Skeletal muscle satellite cell (primary cell): ENCODE data around the gene POGZ.
A peak's percentile ranks its signal among the peaks of the same experiment; 100 is the strongest.
"Not testable (repeated sequence)": the region's sequence is repeated elsewhere in the genome, so short reads cannot be mapped to it uniquely, and the experiment has no call there.

ENCODE experiments used
- H3K27me3 ChIP-seq: 2 replicates; pipeline ENCODE4 v1.7.0; 2013; ENCODE audit warnings: low read length; ENCODE audit not compliant: control insufficient read depth, insufficient read depth
- H3K36me3 ChIP-seq: 2 replicates; pipeline ENCODE4 v1.7.0; 2013; ENCODE audit warnings: mild to moderate bottlenecking, control low read depth, low read length; ENCODE audit not compliant: insufficient read depth
- H3K4me1 ChIP-seq: 2 replicates; pipeline ENCODE4 v1.7.0; 2013; ENCODE audit warnings: low read length; ENCODE audit not compliant: control insufficient read depth, insufficient read depth
- H3K4me2 ChIP-seq: 2 replicates; pipeline ENCODE4 v1.7.0; 2013; ENCODE audit warnings: mild to moderate bottlenecking, low read length
- H3K4me3 ChIP-seq: 2 replicates; pipeline ENCODE4 v1.7.0; 2013; ENCODE audit warnings: low read length
- H3K9ac ChIP-seq: 2 replicates; pipeline ENCODE4 v1.7.0; 2013; ENCODE audit warnings: mild to moderate bottlenecking, low read depth, low read length, moderate library complexity
- H3K9me3 ChIP-seq: replicated peaks from 2 replicates; pipeline ENCODE4 v1.7.0; 2013; ENCODE audit warnings: mild to moderate bottlenecking, control low read depth, low read length

The POGZ gene

GRCh38 chr1:151407304-151407703 is 52.0 kb downstream of the POGZ start:
- peaks cover 92% of the 10 kb centered on the region for H3K36me3 ChIP-seq
- H3K4me3 ChIP-seq = no peak overlapping the region
- H3K9me3 ChIP-seq = no peaks in the 10 kb centered on the region
- H3K9ac ChIP-seq = no peak overlapping the region
- peaks cover 4% of the 10 kb centered on the region for H3K4me1 ChIP-seq
- H3K4me2 ChIP-seq = no peak overlapping the region
- H3K27me3 ChIP-seq = no peaks in the 10 kb centered on the region

- Histone ChIP-seq H3K4me2 (no peak overlapping the region), H3K4me3 (no peak overlapping the region), H3K4me1 (peaks cover 11% of the 10 kb centered on the region), H3K27me3 (no peaks in the 10 kb centered on the region), H3K9ac (no peak overlapping the region), H3K9me3 (no peaks in the 10 kb centered on the region), H3K36me3 (peaks cover 92% of the 10 kb centered on the region)
Observed at GRCh38 chr1:151406176-151406575, 53.1 kb downstream of the POGZ start.

DNA sequence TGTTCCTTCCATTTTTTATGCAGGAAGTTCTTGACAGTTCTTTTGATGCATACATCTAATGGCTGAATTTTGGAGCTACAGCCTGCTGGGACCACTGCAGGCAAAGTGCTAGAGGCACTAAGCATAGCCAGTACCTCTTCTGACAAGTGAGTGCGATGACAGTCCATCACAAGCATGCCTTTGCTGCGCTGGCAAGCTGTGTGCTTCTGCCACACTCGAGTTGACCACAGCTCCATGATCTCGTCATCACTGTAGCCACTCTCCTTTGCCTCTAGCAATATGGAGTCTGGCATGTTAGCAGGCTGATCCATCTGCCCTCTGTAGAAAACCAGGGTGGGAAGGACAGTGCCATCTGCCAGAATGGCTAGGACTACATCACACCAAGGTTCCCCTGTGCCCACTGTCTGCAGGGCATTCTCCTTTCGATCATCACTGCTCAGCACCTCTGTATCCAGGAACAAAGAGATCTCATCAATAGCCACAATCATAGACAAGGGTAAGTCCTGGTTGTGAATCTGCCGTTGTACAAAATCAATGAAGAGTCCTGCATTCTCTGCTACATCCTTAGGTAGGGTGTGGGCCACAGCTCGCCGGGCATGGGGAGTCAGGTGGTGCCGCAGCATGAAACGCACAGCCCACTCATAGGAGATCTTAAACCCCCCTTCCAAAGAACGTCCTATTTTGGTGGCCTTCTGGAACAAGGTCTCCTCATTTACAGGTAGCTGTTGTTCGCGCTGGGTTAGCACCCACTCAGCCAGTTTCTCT is 53.9 kb downstream of the POGZ start:
- no peak overlapping the region for H3K4me2 ChIP-seq
- no peaks in the 10 kb centered on the region for H3K27me3 ChIP-seq
- H3K9me3 ChIP-seq = no peaks in the 10 kb centered on the region
- H3K9ac ChIP-seq = no peak overlapping the region
- H3K4me1 ChIP-seq = peaks cover 19% of the 10 kb centered on the region
- peaks cover 92% of the 10 kb centered on the region for H3K36me3 ChIP-seq
- no peak overlapping the region for H3K4me3 ChIP-seq

DNA sequence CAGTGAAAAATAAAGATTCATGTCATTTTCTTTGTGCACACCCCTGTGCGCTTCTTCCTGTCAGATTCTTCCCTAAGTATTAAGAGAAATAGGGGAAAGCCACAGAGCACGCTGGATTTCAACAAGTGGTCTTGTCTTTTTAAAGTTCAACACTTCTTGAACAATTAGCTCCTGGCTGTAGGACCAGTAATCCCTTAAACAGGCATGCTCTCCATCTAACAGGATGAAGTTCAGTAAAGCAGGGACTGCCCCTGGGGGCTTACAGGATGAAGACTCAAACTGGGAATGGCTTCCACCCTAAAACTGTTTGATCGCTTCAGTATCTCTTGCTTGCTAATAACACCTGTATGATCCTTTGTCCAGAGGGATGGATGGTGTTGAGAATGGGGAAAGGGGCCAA is 55.7 kb downstream of the POGZ start:
- Histone ChIP-seq H3K36me3 (peaks cover 75% of the 10 kb centered on the region), H3K4me1 (peaks cover 15% of the 10 kb centered on the region), H3K4me3 (no peak overlapping the region), H3K9me3 (no peaks in the 10 kb centered on the region), H3K4me2 (no peak overlapping the region), H3K9ac (no peak overlapping the region), H3K27me3 (no peaks in the 10 kb centered on the region)

DNA sequence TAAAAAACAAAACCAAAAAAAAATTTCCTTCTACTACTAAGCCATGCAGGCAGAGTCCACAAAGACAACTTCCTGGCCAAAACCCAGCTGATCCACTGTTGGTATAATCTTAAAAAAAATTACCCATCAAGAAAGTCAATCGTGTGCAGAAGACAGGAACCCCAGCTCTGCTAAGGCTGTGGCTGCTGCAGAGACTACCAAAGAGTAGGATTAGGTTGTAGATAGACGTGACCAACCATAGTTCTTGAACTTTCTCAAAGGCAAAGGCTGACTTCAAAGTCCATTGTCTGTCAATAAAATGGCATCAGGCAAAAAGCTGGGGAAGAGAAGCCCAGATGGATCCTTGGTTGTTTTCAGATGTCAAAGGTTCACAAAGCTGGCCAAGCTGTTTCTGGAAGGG is 56.5 kb downstream of the POGZ start:
- Histone ChIP-seq H3K36me3 (peaks cover 67% of the 10 kb centered on the region), H3K9me3 (no peaks in the 10 kb centered on the region), H3K9ac (no peak overlapping the region), H3K4me2 (no peak overlapping the region), H3K4me1 (peaks cover 15% of the 10 kb centered on the region), H3K27me3 (no peaks in the 10 kb centered on the region), H3K4me3 (no peak overlapping the region)

DNA sequence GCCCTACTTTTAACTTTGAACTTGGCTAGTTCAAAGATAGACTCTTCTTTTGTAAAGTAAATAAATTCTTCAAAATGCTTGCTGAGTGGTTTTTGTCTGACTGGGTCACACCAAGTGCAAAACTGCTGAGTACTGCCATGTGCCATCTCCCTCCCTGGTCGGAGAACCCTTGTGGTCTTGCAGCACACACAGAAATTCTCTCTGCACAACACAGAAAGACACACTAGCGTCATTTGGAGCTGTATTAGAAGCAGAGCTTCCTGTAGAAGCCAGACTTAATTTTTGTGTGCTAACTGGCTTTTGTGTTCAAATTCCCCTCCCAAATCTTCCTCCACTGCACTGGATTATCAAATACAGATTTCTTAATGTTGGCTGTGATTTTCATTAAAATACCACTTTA is 57.4 kb downstream of the POGZ start:
- no peak overlapping the region for H3K4me2 ChIP-seq
- H3K36me3 ChIP-seq = peaks cover 60% of the 10 kb centered on the region
- no peak overlapping the region for H3K4me3 ChIP-seq
- peaks cover 15% of the 10 kb centered on the region for H3K4me1 ChIP-seq
- H3K27me3 ChIP-seq = no peaks in the 10 kb centered on the region
- no peaks in the 10 kb centered on the region for H3K9me3 ChIP-seq
- no peak overlapping the region for H3K9ac ChIP-seq

DNA sequence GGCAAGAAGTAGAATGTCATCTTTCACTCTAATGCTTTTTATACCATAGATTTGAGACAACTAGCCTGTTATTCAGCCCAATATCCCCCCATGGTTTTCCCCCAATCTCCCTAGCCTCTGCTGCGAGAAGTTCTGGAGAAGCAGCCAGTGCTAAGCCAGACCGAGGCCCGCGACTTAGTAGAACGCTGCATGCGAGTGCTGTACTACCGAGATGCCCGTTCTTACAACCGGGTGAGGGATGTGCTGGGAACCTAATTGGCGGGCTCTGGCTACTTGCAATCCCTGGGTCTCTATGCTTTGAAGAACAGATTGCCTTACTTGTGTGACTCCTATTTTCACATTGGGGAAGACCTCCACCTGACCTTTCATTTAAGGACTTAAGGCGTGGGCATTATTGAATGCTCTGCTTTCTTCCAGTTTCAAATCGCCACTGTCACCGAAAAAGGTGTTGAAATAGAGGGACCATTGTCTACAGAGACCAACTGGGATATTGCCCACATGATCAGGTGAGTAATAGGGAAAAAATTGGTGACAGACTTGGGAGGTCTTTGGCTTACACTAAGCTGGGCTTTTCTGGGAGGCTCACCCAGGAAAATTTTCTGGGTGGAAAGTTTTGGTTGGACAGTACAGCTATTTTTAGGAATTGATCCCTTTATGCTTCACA is 58.0 kb downstream of the POGZ start:
- Histone ChIP-seq H3K4me1 (peaks cover 15% of the 10 kb centered on the region), H3K9ac (no peak overlapping the region), H3K4me2 (peak overlapping the region; percentile 91), H3K27me3 (no peaks in the 10 kb centered on the region), H3K4me3 (no peak overlapping the region), H3K36me3 (peaks cover 54% of the 10 kb centered on the region), H3K9me3 (no peaks in the 10 kb centered on the region)

DNA sequence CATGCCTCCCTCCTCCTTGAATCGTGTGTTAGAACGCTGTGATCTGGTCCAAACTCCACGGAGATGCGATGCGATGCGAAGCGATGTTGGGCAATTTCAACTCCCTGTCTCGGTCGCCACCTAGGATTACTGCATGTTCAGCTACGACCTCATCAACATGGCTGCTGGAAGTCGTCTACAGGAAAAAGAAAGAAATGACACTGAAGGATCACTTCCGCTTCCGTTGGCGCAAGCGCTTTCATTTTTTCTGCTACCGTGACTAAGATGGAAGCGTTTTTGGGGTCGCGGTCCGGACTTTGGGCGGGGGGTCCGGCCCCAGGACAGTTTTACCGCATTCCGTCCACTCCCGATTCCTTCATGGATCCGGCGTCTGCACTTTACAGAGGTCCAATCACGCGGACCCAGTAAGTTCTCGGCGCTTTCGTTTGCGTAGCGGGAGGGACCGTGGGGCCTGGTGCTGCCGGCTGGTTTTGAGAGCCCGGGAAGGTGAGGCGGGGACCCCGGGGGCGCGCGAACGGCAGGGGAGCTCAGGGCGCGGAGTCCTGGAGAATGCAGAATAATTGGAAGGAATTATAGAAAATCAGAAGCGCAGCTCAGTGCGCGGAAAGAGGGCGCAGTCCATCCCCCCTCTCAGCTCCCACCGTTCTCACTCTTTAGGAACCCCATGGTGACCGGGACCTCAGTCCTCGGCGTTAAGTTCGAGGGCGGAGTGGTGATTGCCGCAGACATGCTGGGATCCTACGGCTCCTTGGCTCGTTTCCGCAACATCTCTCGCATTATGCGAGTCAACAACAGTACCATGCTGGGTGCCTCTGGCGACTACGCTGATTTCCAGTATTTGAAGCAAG is 59.7 kb downstream of the POGZ start, which contains the start of gene PSMB4:
Gene PSMB4 (plus strand): TSS at position 250 of the 848 bp plus-strand sequence. CDS start 15 bp downstream, at position 265.
- Histone ChIP-seq H3K36me3 (peaks cover 37% of the 10 kb centered on the region), H3K4me2 (peak within 1 kb of the TSS; percentile 91), H3K9me3 (no peaks in the 10 kb centered on the region), H3K4me3 (peak within 1 kb of the TSS; percentile 81), H3K9ac (peak within 1 kb of the TSS; percentile 94), H3K27me3 (no peaks in the 10 kb centered on the region), H3K4me1 (peaks cover 15% of the 10 kb centered on the region)

DNA sequence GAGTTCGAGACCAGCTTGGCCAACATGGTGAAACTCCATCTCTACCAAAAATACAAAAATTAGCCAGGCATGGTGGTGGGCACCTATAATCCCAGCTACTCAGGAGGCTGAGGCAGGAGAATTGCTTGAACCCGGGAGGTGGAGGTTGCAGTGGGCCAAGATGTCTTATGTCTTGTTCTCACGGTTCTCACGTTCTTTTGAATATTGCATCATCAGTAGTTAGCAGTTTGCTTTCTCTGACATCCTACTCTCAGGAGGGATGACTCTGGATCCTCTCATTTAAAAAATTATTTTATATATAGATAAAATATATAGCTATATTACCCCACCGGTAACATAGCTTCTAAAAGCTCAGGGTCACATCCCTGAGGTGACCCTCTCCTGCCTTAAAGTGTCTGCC is 63.0 kb downstream of the POGZ start:
- H3K4me2 ChIP-seq, H3K9ac ChIP-seq, H3K4me1 ChIP-seq, H3K4me3 ChIP-seq, H3K27me3 ChIP-seq, H3K36me3 ChIP-seq, H3K9me3 ChIP-seq: not testable (repeated sequence)

GRCh38 chr1:151393583-151393982 is 65.7 kb downstream of the POGZ start:
- H3K4me2 ChIP-seq = no peak overlapping the region
- H3K27me3 ChIP-seq = no peaks in the 10 kb centered on the region
- no peaks in the 10 kb centered on the region for H3K9me3 ChIP-seq
- H3K4me3 ChIP-seq = no peak overlapping the region
- no peaks in the 10 kb centered on the region for H3K36me3 ChIP-seq
- H3K4me1 ChIP-seq = no peaks in the 10 kb centered on the region
- H3K9ac ChIP-seq = no peak overlapping the region

GRCh38 chr1:151391079-151391563 is 68.2 kb downstream of the POGZ start:
- H3K4me2 ChIP-seq = no peak overlapping the region
- no peak overlapping the region for H3K9ac ChIP-seq
- H3K36me3 ChIP-seq = no peaks in the 10 kb centered on the region
- H3K9me3 ChIP-seq = no peaks in the 10 kb centered on the region
- H3K4me3 ChIP-seq = no peak overlapping the region
- H3K27me3 ChIP-seq = no peaks in the 10 kb centered on the region
- no peaks in the 10 kb centered on the region for H3K4me1 ChIP-seq
